HepG2 (cell line): ENCODE data around the gene DNAJA3. TPM values are rescaled to one million over a fixed set of nuclear protein-coding genes. Genes with fewer than 3 reads are reported as not detected.

ENCODE experiments used
- CHCHD3 ChIP-seq: sonication (generic); formaldehyde crosslinking; IDR thresholded peaks from 2 replicates; pipeline ENCODE4 v1.8.0; 2022; ENCODE audit warnings: mild to moderate bottlenecking, missing genetic modification reagents, moderate library complexity
- KIAA2018 ChIP-seq: sonication (generic); formaldehyde crosslinking; IDR thresholded peaks from 2 replicates; pipeline ENCODE4 v1.5.0; 2020; ENCODE audit warnings: mild to moderate bottlenecking, missing genetic modification reagents, borderline replicate concordance
- NCOA2 ChIP-seq: sonication (generic); formaldehyde crosslinking; IDR thresholded peaks from 2 replicates; pipeline ENCODE4 v1.8.0; 2022; ENCODE audit warnings: inconsistent platforms
- NR3C1 ChIP-seq: sonication (generic); formaldehyde crosslinking; IDR thresholded peaks from 2 replicates; pipeline ENCODE4 v1.4.0; 2020; ENCODE audit warnings: missing genetic modification reagents
- ZNF713 ChIP-seq: sonication (generic); formaldehyde crosslinking; IDR thresholded peaks from 2 replicates; pipeline ENCODE4 v1.4.0; 2020; ENCODE audit warnings: mild to moderate bottlenecking, missing genetic modification reagents
- polyA plus RNA-seq, 8 experiments: library from polyadenylated mRNA; depleted of rRNA in 3 of 8; stranded (reverse) in 7 of 8; unstranded in 1 of 8; fragments of >200 nt; fragmentation: Illumina TruSeq in 4 of 8; extraction: Trizol in 4 of 8; gene quantifications; 2 replicates each; pipeline versions ENCODE4 v1.2.1 to v1.2.3, GENCODE V29; 2011 to 2016; ENCODE audit warnings: low read depth in 4 of 8, missing spikeins in 1 of 8, mixed read lengths in 1 of 8; ENCODE audit not compliant: insufficient read depth in 1 of 8
- total RNA-seq, 5 experiments: library from RNA; depleted of rRNA; stranded (reverse); fragments of >200 nt; fragmentation: Illumina TruSeq; extraction: Trizol; gene quantifications; 2 replicates each; pipeline ENCODE4 v1.2.3, GENCODE V29; 2016; ENCODE audit warnings: low read depth in 1 of 5
- TF ChIP-seq, protein P1 (sequence below): sonication (generic); formaldehyde crosslinking; IDR thresholded peaks from 2 replicates; pipeline ENCODE4 v1.9.0; 2021; ENCODE audit warnings: mild to moderate bottlenecking, missing genetic modification reagents
- TF ChIP-seq, protein P2 (sequence below): sonication (generic); formaldehyde crosslinking; IDR thresholded peaks from 2 replicates; pipeline ENCODE4 v1.8.1; 2023; ENCODE audit warnings: mild to moderate bottlenecking, moderate library complexity, missing genetic modification reagents

DNAJA3 gene
- total and polyA plus RNA-seq, 2 of the 13 experiments (the other 11 are each of a cell fraction or from before 2014, with no cell fraction given), result 77.0 to 83.3 TPM

- TF ChIP-seq, protein P1, sequence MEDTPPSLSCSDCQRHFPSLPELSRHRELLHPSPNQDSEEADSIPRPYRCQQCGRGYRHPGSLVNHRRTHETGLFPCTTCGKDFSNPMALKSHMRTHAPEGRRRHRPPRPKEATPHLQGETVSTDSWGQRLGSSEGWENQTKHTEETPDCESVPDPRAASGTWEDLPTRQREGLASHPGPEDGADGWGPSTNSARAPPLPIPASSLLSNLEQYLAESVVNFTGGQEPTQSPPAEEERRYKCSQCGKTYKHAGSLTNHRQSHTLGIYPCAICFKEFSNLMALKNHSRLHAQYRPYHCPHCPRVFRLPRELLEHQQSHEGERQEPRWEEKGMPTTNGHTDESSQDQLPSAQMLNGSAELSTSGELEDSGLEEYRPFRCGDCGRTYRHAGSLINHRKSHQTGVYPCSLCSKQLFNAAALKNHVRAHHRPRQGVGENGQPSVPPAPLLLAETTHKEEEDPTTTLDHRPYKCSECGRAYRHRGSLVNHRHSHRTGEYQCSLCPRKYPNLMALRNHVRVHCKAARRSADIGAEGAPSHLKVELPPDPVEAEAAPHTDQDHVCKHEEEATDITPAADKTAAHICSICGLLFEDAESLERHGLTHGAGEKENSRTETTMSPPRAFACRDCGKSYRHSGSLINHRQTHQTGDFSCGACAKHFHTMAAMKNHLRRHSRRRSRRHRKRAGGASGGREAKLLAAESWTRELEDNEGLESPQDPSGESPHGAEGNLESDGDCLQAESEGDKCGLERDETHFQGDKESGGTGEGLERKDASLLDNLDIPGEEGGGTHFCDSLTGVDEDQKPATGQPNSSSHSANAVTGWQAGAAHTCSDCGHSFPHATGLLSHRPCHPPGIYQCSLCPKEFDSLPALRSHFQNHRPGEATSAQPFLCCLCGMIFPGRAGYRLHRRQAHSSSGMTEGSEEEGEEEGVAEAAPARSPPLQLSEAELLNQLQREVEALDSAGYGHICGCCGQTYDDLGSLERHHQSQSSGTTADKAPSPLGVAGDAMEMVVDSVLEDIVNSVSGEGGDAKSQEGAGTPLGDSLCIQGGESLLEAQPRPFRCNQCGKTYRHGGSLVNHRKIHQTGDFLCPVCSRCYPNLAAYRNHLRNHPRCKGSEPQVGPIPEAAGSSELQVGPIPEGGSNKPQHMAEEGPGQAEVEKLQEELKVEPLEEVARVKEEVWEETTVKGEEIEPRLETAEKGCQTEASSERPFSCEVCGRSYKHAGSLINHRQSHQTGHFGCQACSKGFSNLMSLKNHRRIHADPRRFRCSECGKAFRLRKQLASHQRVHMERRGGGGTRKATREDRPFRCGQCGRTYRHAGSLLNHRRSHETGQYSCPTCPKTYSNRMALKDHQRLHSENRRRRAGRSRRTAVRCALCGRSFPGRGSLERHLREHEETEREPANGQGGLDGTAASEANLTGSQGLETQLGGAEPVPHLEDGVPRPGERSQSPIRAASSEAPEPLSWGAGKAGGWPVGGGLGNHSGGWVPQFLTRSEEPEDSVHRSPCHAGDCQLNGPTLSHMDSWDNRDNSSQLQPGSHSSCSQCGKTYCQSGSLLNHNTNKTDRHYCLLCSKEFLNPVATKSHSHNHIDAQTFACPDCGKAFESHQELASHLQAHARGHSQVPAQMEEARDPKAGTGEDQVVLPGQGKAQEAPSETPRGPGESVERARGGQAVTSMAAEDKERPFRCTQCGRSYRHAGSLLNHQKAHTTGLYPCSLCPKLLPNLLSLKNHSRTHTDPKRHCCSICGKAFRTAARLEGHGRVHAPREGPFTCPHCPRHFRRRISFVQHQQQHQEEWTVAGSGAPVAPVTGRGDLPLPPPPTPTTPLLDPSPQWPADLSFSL (CRISPR knock-in tag), result peak; percentile 71
- TF ChIP-seq NR3C1 (no peak), CHCHD3 (CRISPR knock-in tag) (no peak), ZNF713 (CRISPR knock-in tag) (no peak), NCOA2 (CRISPR knock-in tag) (peak; percentile 83), KIAA2018 (CRISPR knock-in tag) (no peak)
- TF ChIP-seq, protein P2, sequence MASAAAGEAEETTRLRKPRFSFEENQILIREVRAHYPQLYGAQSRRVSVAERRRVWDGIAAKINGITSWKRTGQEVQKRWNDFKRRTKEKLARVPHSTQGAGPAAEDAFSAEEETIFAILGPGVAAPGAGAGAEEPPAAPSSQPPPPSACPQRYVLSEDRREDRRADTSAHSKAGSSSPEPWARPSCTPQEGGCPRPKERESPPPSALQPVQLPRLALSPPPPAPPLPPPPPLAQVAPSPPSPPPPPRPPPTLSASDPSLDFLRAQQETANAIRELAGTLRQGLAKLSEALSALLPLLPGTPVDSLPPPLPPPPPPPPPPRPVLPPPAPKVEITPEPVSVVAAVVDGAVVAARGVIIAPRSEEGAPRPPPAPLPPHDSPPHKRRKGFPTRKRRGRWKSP, result peak; percentile 67
Observed at GRCh38 chr16:4461250-4462085, 35.8 kb downstream of the DNAJA3 start (continued).
